ENCODE results near the gene C11orf52.

The C11orf52 gene

DNA sequence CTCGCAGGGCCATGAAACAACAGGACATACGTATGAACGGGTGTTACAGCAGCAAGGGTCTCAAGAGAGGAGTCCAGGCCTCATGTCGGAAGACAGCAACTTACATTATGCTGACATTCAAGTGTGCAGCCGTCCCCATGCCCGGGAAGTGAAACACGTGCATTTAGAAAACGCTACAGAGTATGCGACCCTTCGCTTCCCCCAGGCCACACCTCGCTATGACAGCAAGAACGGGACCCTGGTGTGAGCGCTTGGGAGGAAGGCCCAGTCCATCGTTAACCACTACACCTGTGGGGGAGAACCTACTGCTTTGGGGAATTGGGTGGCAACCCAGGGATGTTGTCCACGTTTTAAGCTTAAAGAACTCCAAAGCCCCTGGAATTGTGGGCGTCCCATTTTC is 7.2 kb downstream of the C11orf52 start (continued):
- TF ChIP-seq, protein P1, sequence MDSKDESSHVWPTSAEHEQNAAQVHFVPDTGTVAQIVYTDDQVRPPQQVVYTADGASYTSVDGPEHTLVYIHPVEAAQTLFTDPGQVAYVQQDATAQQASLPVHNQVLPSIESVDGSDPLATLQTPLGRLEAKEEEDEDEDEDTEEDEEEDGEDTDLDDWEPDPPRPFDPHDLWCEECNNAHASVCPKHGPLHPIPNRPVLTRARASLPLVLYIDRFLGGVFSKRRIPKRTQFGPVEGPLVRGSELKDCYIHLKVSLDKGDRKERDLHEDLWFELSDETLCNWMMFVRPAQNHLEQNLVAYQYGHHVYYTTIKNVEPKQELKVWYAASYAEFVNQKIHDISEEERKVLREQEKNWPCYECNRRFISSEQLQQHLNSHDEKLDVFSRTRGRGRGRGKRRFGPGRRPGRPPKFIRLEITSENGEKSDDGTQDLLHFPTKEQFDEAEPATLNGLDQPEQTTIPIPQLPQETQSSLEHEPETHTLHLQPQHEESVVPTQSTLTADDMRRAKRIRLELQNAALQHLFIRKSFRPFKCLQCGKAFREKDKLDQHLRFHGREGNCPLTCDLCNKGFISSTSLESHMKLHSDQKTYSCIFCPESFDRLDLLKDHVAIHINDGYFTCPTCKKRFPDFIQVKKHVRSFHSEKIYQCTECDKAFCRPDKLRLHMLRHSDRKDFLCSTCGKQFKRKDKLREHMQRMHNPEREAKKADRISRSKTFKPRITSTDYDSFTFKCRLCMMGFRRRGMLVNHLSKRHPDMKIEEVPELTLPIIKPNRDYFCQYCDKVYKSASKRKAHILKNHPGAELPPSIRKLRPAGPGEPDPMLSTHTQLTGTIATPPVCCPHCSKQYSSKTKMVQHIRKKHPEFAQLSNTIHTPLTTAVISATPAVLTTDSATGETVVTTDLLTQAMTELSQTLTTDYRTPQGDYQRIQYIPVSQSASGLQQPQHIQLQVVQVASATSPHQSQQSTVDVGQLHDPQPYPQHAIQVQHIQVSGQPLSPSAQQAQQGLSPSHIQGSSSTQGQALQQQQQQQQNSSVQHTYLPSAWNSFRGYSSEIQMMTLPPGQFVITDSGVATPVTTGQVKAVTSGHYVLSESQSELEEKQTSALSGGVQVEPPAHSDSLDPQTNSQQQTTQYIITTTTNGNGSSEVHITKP (tag by site-specific recombination; IDR thresholded peaks at IDR 0.05), result no peak
- TF ChIP-seq ZBTB48 (tag by site-specific recombination; IDR thresholded peaks at IDR 0.05) (no peak), ZNF404 (tag by site-specific recombination; IDR thresholded peaks at IDR 0.05) (no peak), ZNF555 (tag by site-specific recombination; conservative IDR thresholded peaks at IDR 0.05) (no peak), ZBTB1 (tag by site-specific recombination; IDR thresholded peaks at IDR 0.05) (no peak), ZSCAN23 (tag by site-specific recombination; IDR thresholded peaks at IDR 0.05) (no peak), ZFP69B (tag by site-specific recombination; IDR thresholded peaks at IDR 0.05) (no peak), ZNF777 (tag by site-specific recombination; IDR thresholded peaks at IDR 0.05; ENCODE audit: borderline replicate concordance) (no peak)
- TF ChIP-seq, protein P2, sequence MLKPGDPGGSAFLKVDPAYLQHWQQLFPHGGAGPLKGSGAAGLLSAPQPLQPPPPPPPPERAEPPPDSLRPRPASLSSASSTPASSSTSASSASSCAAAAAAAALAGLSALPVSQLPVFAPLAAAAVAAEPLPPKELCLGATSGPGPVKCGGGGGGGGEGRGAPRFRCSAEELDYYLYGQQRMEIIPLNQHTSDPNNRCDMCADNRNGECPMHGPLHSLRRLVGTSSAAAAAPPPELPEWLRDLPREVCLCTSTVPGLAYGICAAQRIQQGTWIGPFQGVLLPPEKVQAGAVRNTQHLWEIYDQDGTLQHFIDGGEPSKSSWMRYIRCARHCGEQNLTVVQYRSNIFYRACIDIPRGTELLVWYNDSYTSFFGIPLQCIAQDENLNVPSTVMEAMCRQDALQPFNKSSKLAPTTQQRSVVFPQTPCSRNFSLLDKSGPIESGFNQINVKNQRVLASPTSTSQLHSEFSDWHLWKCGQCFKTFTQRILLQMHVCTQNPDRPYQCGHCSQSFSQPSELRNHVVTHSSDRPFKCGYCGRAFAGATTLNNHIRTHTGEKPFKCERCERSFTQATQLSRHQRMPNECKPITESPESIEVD (tag by site-specific recombination; IDR thresholded peaks at IDR 0.05), result no peak

DNA sequence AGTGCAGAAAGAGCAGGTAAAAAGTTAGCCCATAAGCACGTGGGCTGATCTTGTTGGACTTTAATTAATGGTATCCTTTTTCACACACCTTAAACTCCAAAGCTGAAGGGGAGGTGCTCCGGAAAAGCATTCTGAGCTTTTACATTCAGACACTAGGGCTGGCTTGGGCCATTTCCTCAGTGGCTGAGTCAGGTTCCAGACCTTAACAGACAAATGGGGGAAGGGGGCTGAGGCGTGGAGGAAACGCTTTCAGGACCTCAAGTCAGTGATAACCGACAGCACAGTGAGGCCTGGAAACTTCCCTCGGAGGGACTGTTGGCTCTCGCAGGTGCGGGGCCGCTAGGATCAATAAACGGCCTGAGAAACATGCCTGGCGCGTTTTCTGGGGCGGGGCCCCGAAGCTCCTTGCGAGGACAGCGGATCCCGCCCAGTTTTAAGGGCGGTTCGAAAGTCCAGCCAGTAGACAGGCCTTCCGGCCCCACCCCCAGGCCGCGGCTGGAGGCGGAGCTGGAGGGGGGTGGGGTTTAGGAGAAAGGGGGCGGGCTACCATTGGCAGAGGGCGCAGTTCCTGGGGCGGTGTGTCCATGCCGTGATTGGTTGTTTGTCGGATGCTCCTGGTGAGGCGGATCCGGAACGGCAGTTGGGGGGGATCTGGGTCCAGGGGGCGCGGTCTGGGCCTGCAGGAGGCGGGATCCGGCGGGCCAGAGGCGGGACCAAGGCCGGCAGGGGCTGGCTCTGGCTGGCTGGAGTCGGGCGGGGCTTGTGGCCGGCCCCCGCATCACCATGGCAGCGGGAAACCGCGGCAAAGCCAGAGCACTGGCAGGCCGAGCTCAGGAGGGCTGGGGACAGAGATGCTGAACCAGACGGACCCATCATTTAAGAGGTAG is 8.0 kb downstream of the C11orf52 start:
- ChIA-PET CTCF (interaction anchor here (0.6 to 1.7 kb wide), 9 partner anchors 8 to 156 kb away, joined by 3 to 13 read pairs (median 4); partner anchors contain the start of gene C11orf52), POLR2A (interaction anchor here (0.8 to 1.9 kb wide), 16 partner anchors 8 to 196 kb away, joined by 3 to 18 read pairs (median 4); partner anchors contain the start of genes ALG9, C11orf52, CFAP68 and CRYAB)
- Histone ChIP-seq H3K4me1 (ENCODE audit: control insufficient read depth, insufficient read depth, low read length) (no peaks in the 10 kb centered on the region), H3K36me3 (ENCODE audit: control insufficient read depth in 2 of 2, insufficient read depth in 1 of 2, low read length in 2 of 2) (no peaks in the 10 kb centered on the region), H3K4me3 (ENCODE audit: low read depth, low read length) (peak overlapping the region; percentile 30), H3K27ac (ENCODE audit: extremely low read depth, low read depth, low read length) (no peak overlapping the region), H3K9me3 (ENCODE audit: control insufficient read depth, insufficient read depth, low read depth, low read length) (no peaks in the 10 kb centered on the region)
- TF ChIP-seq KLF10 (tag by site-specific recombination; IDR thresholded peaks at IDR 0.05) (peak; percentile 29; the same call in 1 of the 2 replicates), ZNF174 (tag by site-specific recombination; IDR thresholded peaks at IDR 0.05) (no peak), EGR2 (tag by site-specific recombination; IDR thresholded peaks at IDR 0.05; ENCODE audit: low read depth) (0 out of 2 replicates have a peak, but pooled peaks have one; percentile 10), ZNF155 (tag by site-specific recombination; IDR thresholded peaks at IDR 0.05) (no peak), ZNF202 (tag by site-specific recombination; IDR thresholded peaks at IDR 0.05; ENCODE audit: borderline replicate concordance) (no peak), IKZF3 (tag by site-specific recombination; IDR thresholded peaks at IDR 0.05) (no peak), ZNF341 (tag by site-specific recombination; IDR thresholded peaks at IDR 0.05; ENCODE audit: low read depth) (peak; percentile 88), SP2 (tag by site-specific recombination; IDR thresholded peaks at IDR 0.05) (peak; percentile 85), ZNF214 (tag by site-specific recombination; IDR thresholded peaks at IDR 0.05; ENCODE audit: borderline replicate concordance) (no peak)
- TF ChIP-seq, protein P3, sequence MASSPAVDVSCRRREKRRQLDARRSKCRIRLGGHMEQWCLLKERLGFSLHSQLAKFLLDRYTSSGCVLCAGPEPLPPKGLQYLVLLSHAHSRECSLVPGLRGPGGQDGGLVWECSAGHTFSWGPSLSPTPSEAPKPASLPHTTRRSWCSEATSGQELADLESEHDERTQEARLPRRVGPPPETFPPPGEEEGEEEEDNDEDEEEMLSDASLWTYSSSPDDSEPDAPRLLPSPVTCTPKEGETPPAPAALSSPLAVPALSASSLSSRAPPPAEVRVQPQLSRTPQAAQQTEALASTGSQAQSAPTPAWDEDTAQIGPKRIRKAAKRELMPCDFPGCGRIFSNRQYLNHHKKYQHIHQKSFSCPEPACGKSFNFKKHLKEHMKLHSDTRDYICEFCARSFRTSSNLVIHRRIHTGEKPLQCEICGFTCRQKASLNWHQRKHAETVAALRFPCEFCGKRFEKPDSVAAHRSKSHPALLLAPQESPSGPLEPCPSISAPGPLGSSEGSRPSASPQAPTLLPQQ (tag by site-specific recombination; IDR thresholded peaks at IDR 0.05), result 0 out of 2 replicates have a peak, but pooled peaks have one; percentile 18
- TF ChIP-seq, protein P4, sequence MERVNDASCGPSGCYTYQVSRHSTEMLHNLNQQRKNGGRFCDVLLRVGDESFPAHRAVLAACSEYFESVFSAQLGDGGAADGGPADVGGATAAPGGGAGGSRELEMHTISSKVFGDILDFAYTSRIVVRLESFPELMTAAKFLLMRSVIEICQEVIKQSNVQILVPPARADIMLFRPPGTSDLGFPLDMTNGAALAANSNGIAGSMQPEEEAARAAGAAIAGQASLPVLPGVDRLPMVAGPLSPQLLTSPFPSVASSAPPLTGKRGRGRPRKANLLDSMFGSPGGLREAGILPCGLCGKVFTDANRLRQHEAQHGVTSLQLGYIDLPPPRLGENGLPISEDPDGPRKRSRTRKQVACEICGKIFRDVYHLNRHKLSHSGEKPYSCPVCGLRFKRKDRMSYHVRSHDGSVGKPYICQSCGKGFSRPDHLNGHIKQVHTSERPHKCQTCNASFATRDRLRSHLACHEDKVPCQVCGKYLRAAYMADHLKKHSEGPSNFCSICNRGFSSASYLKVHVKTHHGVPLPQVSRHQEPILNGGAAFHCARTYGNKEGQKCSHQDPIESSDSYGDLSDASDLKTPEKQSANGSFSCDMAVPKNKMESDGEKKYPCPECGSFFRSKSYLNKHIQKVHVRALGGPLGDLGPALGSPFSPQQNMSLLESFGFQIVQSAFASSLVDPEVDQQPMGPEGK (tag by site-specific recombination; IDR thresholded peaks at IDR 0.05), result peak; percentile 63
- TF ChIP-seq, protein P5, sequence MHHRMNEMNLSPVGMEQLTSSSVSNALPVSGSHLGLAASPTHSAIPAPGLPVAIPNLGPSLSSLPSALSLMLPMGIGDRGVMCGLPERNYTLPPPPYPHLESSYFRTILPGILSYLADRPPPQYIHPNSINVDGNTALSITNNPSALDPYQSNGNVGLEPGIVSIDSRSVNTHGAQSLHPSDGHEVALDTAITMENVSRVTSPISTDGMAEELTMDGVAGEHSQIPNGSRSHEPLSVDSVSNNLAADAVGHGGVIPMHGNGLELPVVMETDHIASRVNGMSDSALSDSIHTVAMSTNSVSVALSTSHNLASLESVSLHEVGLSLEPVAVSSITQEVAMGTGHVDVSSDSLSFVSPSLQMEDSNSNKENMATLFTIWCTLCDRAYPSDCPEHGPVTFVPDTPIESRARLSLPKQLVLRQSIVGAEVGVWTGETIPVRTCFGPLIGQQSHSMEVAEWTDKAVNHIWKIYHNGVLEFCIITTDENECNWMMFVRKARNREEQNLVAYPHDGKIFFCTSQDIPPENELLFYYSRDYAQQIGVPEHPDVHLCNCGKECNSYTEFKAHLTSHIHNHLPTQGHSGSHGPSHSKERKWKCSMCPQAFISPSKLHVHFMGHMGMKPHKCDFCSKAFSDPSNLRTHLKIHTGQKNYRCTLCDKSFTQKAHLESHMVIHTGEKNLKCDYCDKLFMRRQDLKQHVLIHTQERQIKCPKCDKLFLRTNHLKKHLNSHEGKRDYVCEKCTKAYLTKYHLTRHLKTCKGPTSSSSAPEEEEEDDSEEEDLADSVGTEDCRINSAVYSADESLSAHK (tag by site-specific recombination; IDR thresholded peaks at IDR 0.05), result peak; percentile 81

Measured in HEK293 (cell line).